ENCODE results near the gene KRT82.

GRCh38 chr12:52428121-52428520, 22.0 kb upstream of the KRT82 start:
- TF ChIP-seq CTCF (IDR thresholded peaks at IDR 0.05) (no peak), POLR2A (IDR thresholded peaks at IDR 0.05) (no peak), POLR2AphosphoS5 (IDR thresholded peaks at IDR 0.05) (no peak), EP300 (IDR thresholded peaks at IDR 0.05) (no peak)

All from stomach (tissue), 4 donors.